ENCODE results near the gene FMO1. TPM values are rescaled to one million over a fixed set of nuclear protein-coding genes. Genes with fewer than 3 reads are reported as not detected.

FMO1 gene
- total RNA-seq, 1 donor from 2014 or later = not detected

DNA sequence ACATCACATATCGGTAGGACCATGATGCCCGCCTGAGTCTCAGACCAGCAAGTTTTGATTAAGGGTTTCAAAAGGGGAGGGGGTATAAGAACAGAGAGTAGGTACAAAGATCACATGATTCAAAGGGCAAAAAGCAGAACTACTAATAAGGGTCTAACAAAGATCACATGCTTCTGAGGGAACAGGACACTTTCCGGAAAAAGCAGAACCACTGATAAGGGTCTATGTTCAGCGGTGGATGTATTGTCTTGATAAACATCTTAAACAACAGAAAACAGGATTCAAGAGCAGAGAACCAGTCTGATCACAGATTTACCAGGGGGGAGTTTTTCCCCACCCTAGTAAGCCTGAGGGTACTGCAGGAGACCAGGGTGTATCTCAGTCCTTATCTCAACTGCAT, 12.1 kb upstream of the FMO1 start:
- intact Hi-C loops (cut with micrococcal nuclease) = loop anchor here (1.0 kb wide), 1 partner anchor 75 kb away; no protein-coding TSS in a partner anchor

DNA sequence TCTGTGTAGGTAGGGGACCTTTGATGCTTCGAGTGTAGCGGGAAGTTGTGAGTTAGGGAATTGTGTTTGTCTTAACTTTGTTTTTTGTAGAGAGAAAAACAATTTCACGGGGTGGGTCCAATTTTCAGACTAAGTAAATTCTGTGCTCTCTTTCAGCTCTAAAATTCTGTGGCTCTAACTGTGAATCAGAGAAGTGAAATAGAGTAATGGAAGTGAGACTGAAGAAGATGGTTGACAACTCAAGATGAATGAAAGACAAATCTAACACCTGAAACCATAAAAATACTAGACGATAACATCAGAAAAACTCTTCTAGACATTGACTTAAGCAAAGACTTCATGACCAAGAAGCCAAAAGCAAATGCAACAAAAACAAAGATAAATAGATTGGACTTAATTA, 4.4 kb upstream of the FMO1 start:
- intact Hi-C loops (cut with micrococcal nuclease) = no loop called here

DNA sequence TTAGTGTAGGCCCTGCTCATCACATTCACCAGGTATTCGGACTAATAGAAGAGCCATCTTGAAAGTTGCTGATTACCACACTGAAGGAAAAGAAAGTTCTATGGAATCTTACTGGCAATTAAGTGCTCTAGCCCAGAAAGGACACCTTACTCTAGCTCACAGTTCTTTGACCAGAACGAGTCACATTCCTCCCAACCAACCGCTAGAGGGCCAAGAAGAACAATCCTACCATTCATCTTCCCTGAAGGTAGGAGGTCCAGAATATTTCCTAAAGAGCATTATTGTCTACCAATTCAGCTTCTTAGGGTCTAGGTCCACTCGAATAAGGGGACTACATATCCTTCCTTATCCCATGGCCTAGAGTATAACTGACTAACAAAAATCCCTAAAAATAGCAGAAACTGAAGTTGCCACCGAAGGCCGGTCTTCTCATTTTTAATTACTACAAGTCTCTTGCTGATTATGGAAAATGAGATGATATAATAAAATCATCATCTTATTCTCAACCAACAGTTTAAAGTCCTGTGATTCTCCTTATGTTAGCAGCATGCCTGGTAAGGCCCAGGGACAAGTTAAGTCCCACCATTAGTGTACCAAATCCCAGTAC, 2.7 kb upstream of the FMO1 start:
- intact Hi-C loops (cut with micrococcal nuclease) = loop anchor here (1.0 kb wide), 1 partner anchor 68 kb away; no protein-coding TSS in a partner anchor

DNA sequence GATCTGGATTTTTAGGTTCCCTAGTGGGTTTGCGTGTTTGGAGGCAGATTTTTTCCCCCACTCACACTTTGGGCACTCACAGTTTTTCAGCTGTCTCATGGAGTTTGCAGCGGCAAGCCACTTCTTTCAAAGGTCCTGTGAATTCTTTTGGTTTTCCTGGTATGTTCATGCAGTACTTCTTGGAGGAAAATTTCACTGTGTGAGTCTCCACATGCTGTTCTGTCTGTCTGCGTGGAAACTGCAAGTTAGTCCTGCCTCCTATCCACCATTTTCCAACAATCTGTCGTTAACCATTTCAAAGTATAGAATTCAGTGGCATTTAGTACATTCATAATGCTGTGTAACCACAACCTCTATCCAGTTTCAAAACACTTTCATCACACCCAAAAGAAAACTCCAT, 793 bp upstream of the FMO1 start:
- intact Hi-C loops (cut with micrococcal nuclease) = no loop called here

DNA sequence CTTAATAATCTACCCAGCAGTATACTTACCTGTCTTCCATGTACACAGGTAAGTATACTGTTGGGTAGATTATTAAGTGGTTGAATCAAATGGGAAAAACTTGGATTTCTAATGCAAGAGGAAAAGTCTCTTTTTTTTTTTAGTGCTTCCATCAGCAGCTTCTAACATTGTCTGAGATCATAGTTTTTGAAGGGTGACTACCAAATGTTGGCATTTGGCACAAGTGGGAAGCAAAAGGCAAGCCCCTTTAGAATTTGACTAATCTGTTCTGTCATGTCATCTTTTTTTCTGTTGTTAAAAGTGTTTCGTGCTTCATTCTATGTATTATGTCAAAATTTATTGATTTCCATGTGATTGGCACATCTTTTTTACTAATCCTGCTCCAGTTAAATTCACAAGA, 547 bp downstream of the FMO1 start:
- intact Hi-C loops (cut with micrococcal nuclease) = no loop called here

DNA sequence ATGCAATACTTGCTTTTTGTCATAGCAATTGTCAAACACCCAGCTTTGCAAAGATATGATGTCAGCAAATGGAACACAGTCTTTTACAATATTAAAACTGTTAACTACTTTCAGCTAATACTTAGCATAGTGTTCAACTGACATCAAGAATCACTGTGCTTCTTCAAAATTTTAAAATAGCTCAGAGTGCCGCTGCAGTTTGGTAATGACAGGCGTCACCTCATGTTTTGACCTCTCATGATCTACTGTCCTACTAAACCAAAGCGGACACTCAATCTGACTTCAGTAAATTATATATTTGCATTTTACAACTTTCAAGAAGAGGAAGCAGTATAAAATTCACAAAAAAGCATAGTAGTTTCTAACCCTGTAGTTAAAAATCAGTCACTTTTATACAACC, 2.0 kb downstream of the FMO1 start:
- intact Hi-C loops (cut with micrococcal nuclease) = no loop called here

DNA sequence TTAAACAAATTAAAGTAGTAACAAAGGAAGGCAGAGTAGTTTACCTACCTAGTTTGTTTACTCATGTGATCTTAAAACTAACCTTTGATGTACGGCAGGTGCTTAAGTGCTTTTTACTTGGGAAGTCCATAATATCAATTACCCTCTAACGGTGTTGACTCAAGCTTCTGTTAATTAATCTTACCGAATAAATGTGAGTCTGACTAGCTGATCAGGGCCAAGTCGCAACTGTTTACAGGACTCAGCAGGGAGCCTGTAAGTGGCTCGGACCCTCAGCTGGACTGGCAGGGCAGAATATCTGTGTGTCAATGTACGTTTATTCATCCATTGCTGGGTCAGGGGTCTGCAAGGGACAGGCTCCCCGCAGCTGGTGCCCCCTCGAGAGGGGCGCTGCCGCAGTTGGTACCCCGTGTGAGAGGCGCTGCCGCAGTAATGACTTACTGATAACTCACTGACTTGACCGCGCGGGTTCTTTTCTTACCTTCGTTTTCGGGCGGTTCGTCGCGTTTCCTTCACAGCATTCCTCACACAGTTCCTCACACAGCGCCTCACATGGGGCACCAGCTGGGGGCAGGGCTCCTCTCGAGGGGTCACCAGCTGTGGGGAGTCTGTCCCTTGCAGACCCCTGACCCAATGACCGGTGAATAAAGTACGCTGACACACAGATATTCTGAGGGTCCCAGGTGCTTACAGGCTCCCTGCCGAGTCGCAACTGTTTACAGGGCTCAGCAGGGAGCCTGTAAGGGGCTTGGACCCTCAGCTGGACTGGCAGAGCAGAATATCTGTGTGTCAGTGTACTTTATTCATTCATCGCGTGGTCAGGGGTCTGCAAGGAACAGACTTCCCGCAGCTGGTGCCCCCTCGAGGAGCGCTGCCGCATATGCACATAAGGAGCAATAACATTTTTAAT, 3.0 kb downstream of the FMO1 start:
- intact Hi-C loops (cut with micrococcal nuclease) = no loop called here

DNA sequence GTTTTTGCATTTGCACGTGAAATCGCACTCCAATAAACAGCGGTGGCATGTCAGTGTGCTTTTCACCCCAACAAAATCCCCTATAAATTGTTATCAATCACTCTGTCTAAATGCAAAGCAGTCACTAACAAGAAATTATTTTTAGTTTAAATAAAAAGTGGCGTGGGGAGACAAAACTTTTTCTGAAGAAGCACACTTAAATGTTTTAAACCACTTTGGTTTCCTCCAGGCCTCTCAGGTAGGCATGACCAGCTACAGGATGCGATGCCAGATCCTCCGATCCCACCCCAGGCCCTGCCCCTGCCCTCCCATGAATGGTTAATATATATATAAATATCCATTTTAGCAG, 3.6 kb downstream of the FMO1 start:
- intact Hi-C loops (cut with micrococcal nuclease) = no loop called here

DNA sequence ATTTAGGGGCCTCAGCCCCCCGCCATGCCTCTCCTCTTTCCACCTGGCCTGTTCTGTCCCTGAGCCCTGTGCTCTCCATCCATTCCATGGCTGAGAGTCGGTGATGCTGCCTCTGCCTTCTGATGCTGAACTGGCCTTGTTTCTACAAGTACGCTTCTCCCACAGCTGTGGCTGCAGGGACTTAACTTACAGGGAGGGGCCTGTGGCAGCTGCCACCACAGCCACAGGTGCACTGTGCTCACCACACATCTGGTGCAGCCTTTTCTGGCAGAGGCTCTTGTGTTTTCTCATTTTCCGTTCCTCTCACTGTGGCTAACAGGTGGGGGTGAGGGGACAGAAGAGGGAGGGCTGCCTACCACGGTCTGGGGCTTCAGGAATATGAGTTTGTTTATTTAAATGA, 4.2 kb downstream of the FMO1 start:
- intact Hi-C loops (cut with micrococcal nuclease) = no loop called here

DNA sequence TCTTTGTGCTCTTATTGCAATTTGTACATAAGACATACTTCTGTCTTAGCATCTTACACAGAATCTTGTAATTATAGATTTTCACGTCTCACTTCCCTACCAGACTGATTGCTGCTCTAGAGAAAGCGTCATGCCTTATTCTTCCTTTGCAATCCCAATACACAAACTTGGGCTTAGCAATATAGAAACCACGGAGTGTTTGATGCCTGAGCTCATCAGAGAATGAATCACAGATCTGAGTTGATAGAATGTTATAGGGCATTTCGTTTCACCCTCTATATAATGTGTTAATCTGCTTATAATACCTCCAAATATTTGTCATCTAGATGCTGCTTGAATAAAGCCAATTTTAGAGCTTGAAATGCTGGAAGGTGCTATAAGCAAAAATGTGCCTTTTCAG, 6.6 kb downstream of the FMO1 start:
- intact Hi-C loops (cut with micrococcal nuclease) = no loop called here

DNA sequence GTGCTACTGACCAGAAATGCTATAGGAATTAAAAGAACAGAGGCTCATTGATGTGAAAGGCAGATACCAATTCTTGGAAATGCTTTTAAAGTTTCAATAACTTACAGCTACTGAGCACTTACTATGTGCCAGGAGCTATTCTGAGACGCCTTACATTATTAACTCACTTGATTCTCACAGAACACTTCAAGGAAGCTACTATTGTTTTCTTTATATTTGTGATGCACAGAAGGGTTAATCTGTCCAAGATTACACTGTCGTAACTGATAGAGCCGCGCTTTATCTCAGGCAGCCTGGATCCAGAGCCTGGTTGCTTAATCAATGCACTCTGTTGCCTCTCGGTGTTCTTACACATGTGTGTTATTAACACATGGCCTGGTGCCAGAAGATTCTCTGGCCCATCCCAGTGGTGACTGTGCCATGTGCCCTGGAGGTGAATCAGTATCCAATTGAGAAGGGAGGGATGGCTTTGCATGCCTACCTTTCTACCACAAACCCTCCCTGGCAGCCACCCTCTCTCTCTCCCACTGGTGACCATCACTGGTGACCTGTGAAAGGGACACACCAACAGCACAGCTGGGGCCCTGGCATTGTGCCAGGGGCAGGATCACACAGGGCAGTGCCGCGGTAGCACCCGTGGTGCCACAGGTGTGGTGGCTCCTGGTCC, 8.8 kb downstream of the FMO1 start:
- intact Hi-C loops (cut with micrococcal nuclease) = no loop called here

DNA sequence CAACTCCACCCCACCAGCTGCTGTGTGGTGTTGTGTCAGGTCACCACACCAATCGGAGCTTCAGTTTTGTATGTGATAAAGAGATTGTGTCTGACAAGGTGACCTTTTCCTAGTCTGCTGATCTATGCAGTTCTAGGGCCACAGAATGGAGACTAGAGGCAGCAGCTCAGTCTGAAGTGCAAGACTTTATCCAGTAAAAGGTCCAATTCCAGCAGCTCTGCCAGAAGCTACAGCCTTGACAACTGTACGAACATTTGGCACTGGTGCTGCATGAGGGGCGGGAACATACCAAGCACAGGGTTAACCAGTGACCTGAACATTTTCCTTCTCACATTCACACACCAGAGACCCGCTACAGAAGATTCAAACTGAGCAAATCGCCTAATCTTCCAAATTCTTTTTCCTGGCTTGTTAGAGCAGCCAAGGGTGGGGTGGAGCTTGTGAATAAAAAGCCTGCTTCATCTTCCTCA, 9.3 kb downstream of the FMO1 start:
- intact Hi-C loops (cut with micrococcal nuclease) = no loop called here

DNA sequence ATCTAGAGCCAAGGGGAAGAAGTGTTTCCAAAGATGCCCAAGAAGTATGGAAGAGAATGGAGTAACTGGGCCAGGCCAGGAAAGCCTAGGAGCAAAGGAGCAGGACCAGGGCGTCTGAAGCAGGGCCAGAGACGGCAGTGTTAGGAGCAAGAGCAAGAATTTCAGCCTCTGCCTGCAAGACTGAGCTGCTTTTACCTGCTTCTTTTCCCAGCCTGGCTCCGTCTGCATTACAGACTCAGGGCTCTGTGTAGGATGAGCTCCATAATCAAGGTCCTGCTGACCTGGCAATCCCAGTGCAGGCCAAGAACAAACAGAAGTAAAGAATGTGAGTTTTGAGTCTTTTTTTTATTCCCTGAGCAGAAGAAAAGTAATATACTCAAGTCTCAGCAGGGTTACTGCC, 10.1 kb downstream of the FMO1 start:
- intact Hi-C loops (cut with micrococcal nuclease) = no loop called here

DNA sequence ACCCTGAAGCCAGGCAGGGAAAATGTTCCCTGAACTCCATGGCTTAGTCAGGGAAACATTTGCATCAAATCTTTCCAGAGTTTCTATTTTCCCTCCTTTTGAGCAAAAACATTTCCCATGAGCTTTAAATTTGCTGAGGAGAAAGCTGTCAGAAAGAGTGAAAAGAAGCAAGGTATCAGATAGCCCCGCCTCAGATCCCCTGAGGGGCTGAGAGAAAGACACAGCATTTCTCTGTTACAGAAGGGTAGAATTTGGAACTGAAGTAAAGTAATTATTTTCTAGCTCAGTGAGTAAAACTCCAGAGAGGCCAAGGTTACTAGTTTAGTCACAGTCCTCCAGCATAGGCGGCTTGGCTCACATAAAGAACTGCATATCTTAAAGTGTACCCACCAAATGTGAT, 10.6 kb downstream of the FMO1 start:
- intact Hi-C loops (cut with micrococcal nuclease) = no loop called here

DNA sequence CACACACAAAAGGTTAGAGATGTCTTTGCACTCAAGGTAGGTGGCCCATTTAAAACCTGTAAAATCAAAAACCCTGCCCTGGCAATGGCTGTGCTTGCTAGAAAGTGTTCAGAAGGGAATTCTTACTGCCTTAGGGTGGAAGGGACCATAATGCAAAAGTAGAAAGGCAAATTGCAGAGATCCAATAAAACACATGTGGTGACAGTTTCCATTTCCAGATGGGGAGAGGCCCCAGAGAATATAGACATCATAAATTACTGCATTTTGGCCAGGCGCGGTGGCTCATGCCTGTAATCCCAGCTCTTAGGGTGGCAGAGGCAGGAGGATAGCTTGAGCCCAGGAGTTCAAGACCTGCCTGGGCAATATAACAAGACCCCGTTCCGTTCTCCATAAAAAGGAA, 13.0 kb downstream of the FMO1 start:
- intact Hi-C loops (cut with micrococcal nuclease) = no loop called here

DNA sequence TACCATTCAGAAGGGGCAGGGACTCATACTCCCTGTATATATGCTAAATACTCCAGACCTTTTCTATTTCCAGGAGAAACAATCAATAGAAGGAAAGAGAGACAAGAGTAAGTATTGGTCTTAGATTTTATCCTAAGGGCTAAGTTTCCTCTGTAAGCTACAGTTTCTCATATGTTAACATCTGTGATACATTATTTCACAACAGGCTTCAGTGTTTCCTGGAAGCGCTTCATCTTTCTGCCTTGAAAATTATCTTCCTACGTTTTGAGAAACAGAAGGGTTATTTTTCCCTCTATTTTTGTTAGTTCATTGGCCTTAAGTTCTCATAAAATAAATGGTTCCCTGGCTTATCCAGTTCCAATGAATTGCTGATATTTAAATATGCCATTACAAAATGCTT, 15.6 kb downstream of the FMO1 start:
- intact Hi-C loops (cut with micrococcal nuclease) = no loop called here

DNA sequence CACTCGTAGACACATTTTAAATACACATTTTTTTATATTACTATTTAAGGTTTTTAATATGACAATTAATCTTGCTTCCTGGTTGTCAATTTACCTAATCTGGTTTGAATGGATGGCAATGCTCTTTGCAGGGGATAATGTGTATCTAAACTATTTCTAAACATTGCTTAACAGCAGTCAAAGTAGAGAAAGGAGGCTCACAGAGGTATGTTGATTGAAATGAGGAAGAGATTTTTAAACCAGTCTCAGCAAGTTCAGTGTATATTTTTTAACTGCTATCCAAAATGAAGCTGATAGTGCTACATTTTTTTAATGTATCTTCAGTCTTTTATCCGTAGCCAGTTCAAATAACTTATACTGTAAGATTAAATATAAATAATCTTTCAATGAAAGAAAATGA, 17.4 kb downstream of the FMO1 start:
- intact Hi-C loops (cut with micrococcal nuclease) = no loop called here

DNA sequence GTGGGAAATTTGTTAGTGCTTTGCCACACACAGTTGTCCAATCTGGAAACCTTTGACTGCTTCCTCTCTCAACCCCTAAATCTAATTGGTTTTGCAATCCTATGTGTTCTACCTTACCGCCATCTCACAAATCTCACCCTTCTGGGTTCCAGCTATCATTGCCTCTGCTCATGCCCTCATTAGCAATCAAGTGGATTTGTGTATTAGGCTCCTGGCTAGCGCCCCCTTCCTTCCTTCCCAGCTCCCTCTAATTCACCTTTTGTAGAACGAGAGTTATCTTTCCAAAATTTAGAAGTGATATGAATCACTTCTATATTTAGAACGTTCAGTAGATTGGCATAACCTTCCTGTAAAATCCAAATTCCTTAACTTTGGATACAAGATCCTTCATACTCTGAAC, 18.6 kb downstream of the FMO1 start:
- intact Hi-C loops (cut with micrococcal nuclease) = no loop called here

DNA sequence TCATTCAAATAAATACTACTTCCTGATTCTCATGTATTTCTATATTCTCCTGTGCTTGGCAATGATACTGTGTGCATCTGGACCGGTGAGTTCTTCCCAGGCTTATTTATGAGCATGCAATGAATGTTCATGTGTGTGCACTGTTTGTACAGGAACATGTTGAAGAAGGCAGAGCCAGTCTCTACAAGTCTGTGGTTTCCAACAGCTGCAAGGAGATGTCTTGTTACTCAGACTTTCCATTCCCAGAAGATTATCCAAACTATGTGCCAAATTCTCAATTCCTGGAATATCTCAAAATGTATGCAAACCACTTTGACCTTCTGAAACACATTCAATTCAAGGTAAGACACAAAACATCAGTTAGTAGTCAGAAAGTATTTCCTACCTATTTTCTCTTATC, 19.1 kb downstream of the FMO1 start:
- intact Hi-C loops (cut with micrococcal nuclease) = no loop called here

DNA sequence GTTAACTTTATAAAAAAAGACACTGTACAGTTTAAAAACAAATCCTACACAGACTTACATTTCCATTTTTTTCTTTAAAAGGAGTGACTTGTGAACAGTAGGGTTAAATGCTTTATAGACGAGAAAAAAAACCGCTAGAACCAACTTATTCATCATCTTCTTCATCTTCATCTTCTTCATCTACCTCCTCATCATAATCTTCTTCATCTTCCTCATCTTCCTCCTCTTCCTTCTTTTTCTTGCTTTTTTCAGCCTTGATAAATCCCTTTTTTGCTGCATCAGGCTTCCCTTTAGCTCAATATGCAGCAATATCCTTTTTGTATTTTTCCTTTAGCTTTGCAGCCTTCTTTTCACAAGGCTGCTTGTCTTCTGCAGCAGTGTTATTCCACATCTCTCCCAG, 22.5 kb downstream of the FMO1 start:
- intact Hi-C loops (cut with micrococcal nuclease) = no loop called here

DNA sequence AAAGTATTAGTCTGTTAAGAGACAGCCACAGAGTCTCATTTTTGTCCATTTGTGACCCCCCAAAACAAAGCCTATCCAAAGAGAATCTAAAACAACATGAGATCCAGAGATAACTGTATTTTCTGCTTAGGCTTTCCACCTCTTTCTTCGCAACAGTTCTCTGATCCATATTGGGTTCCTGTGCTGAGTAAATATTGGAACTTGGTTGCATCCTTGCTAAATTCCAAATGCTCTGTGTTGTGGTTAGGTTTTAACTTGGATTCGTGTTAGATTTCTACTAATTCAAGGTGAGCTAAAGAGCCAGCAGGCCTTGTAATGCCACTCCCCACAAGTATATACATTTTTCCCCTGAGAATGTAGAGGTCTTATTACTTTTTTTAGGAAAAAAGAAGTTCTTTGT, 29.2 kb downstream of the FMO1 start:
- intact Hi-C loops (cut with micrococcal nuclease) = no loop called here

DNA sequence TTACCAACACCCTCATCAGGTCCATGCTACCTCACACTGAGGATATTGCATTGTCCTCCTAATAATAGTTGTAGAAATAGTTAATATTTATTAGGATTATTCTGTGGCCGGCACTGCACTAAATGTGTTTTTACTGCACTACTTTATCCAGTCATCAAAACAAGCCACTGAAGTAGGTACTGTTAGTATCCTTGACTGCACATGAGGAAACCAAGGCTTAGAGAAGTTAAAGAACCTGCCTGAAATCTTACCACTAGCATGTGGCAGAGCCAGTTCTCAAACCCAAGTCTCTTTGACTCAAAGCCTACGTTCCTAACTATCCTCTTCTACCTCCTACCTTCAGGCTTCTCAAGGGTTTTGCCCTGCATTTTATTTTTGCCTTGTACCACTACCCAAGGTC, 30.9 kb downstream of the FMO1 start:
- intact Hi-C loops (cut with micrococcal nuclease) = no loop called here
